CD4-positive, alpha-beta T cell (primary cell): Measurements from ENCODE around the gene DENND2A. TPM values are rescaled to one million over a fixed set of nuclear protein-coding genes. Genes with fewer than 3 reads are reported as not detected.

Source experiments
- ATAC-seq: fragments of 200-7000 bp; cut with Tn5 transposase; one replicate; pipeline ENCODE4 v1.10.0; 2022; ENCODE audit warnings: mild to moderate bottlenecking; ENCODE audit not compliant: poor library complexity
- CTCF ChIA-PET: fragments of 350-600 bp; sonication (Branson Sonifier 250); formaldehyde crosslinking; loops from one replicate; lab custom pipeline; 2021; ENCODE audit warnings: antibody characterized with exemption, inconsistent platforms; lab: Charles Lee
- POLR2A ChIA-PET: fragments of 350-600 bp; sonication (Branson Sonifier 250); formaldehyde crosslinking; loops from one replicate; lab custom pipeline; 2021; ENCODE audit warnings: antibody characterized with exemption, inconsistent platforms; lab: Charles Lee
- DNase-seq, 14 experiments: peaks; one replicate each; pipeline ENCODE4 v3.0.0-alpha.2; 2013 to 2020; ENCODE audit warnings: mixed read lengths in 2 of 14
- H3K27ac ChIP-seq, 2 donors: one replicate each; pipeline versions ENCODE4 v1.5.1 to v1.7.0; 2013; ENCODE audit warnings: low read length in 2 of 2, low read depth in 1 of 2, mild to moderate bottlenecking in 1 of 2
- H3K27me3 ChIP-seq, 2 experiments: 1 replicate in 1 of 2; 2 replicates in 1 of 2; pipeline versions ENCODE4 v1.6.1 to v1.7.0; 2013; ENCODE audit warnings: low read length in 2 of 2, control low read depth in 1 of 2, mild to moderate bottlenecking in 1 of 2, moderate library complexity in 1 of 2; ENCODE audit not compliant: insufficient read depth in 2 of 2, control insufficient read depth in 1 of 2
- H3K36me3 ChIP-seq: one replicate; pipeline ENCODE4 v1.6.1; 2013; ENCODE audit warnings: low read length, control low read depth; ENCODE audit not compliant: insufficient read depth
- H3K4me1 ChIP-seq: one replicate; pipeline ENCODE4 v1.6.1; 2013; ENCODE audit warnings: low read length, control low read depth; ENCODE audit not compliant: insufficient read depth
- H3K4me3 ChIP-seq: one replicate; pipeline ENCODE4 v1.5.1; 2013; ENCODE audit warnings: mild to moderate bottlenecking, low read length, moderate library complexity
- H3K9me3 ChIP-seq, 2 experiments: 1 replicate in 1 of 2; 2 replicates in 1 of 2; pipeline versions ENCODE4 v1.6.1 to v1.7.0; 2013; ENCODE audit warnings: low read length in 2 of 2, mild to moderate bottlenecking in 2 of 2, control low read depth in 1 of 2, moderate library complexity in 1 of 2; ENCODE audit not compliant: control insufficient read depth in 1 of 2, insufficient read depth in 1 of 2
- H3K27ac Mint-ChIP-seq: one replicate; pipeline ENCODE4 v1.8.0; 2020; ENCODE audit warnings: mixed read lengths
- H3K27me3 Mint-ChIP-seq: one replicate; pipeline ENCODE4 v1.8.0; 2021; ENCODE audit warnings: mixed read lengths
- H3K36me3 Mint-ChIP-seq: one replicate; pipeline ENCODE4 v1.8.0; 2021; ENCODE audit warnings: low read depth, mixed read lengths
- H3K4me1 Mint-ChIP-seq: one replicate; pipeline ENCODE4 v1.8.0; 2021; ENCODE audit warnings: low read depth, mixed read lengths
- H3K4me3 Mint-ChIP-seq: one replicate; pipeline ENCODE4 v1.8.0; 2020; ENCODE audit warnings: mild to moderate bottlenecking, mixed read lengths
- H3K9me3 Mint-ChIP-seq: one replicate; pipeline ENCODE4 v1.8.0; 2020; ENCODE audit warnings: mixed read lengths
- CTCF ChIP-seq: fragments of 200-600 bp; IDR thresholded peaks from one replicate; pipeline ENCODE4 v1.8.0; 2022; ENCODE audit warnings: antibody characterized with exemption, mild to moderate bottlenecking
- intact Hi-C, 2 experiments: fragments of 100-400 bp; cut with DNase I in 1 of 2; cut with micrococcal nuclease in 1 of 2; formaldehyde crosslinking; loops; one replicate each; pipeline versions ENCODE4 v1.15.1 to v1.9.0; 2023 to 2025; cut with DNase I, micrococcal nuclease
- total RNA-seq, 174 experiments: library from RNA in 2 of 174; stranded (reverse) in 2 of 174; gene quantifications; one replicate each; pipeline ENCODE4 v1.2.3 and lab custom pipeline; 2021 to 2026

DENND2A gene
- total RNA-seq, 2 experiments from 2014 or later: not detected

GRCh38 chr7:140485500-140486265 is 154.9 kb downstream of the DENND2A start:
- Mint-ChIP-seq H3K36me3 (no peaks in the 10 kb centered on the region), H3K27me3 (no peaks in the 10 kb centered on the region), H3K4me1 (no peaks in the 10 kb centered on the region), H3K4me3 (no peak overlapping the region), H3K9me3 (no peaks in the 10 kb centered on the region), H3K27ac (no peak overlapping the region)
- POLR2A ChIA-PET: interaction anchor here (1.6 kb wide), 1 partner anchor 9 kb away, joined by 3 read pairs; no protein-coding TSS in a partner anchor
- intact Hi-C loops: no loop called here
- CTCF ChIA-PET: no interaction called here
- H3K27ac ChIP-seq: no peak overlapping the region
- no peaks in the 10 kb centered on the region for H3K9me3 ChIP-seq
- ATAC-seq: no peak
- DNase-seq: no peak
- no peaks in the 10 kb centered on the region for H3K4me1 ChIP-seq
- no peaks in the 10 kb centered on the region for H3K36me3 ChIP-seq
- H3K4me3 ChIP-seq: no peak overlapping the region
- TF ChIP-seq CTCF: no peak
- no peaks in the 10 kb centered on the region for H3K27me3 ChIP-seq

- H3K27ac ChIP-seq: no peak overlapping the region
- no peaks in the 10 kb centered on the region for H3K9me3 ChIP-seq
- intact Hi-C loops: no loop called here
- ATAC-seq (no peak), DNase-seq (no peak)
- Mint-ChIP-seq H3K27me3 (no peaks in the 10 kb centered on the region), H3K9me3 (no peaks in the 10 kb centered on the region), H3K4me3 (no peak overlapping the region), H3K36me3 (no peaks in the 10 kb centered on the region), H3K4me1 (no peaks in the 10 kb centered on the region), H3K27ac (no peak overlapping the region)
- POLR2A ChIA-PET: no interaction called here
- CTCF ChIA-PET: no interaction called here
- H3K36me3 ChIP-seq: no peaks in the 10 kb centered on the region
- H3K4me1 ChIP-seq: no peaks in the 10 kb centered on the region
- no peaks in the 10 kb centered on the region for H3K27me3 ChIP-seq
- TF ChIP-seq CTCF: no peak
- H3K4me3 ChIP-seq: no peak overlapping the region
These were observed 155.6 kb downstream of the DENND2A start for GRCh38 chr7:140484951-140485499.

- POLR2A ChIA-PET: no interaction called here
- Histone ChIP-seq H3K4me1 (peaks cover 4% of the 10 kb centered on the region), H3K27me3 (no peaks in the 10 kb centered on the region), H3K27ac (no peak overlapping the region), H3K9me3 (no peaks in the 10 kb centered on the region), H3K36me3 (no peaks in the 10 kb centered on the region), H3K4me3 (no peak overlapping the region)
- Mint-ChIP-seq H3K27me3 (no peaks in the 10 kb centered on the region), H3K4me1 (peaks cover 5% of the 10 kb centered on the region), H3K4me3 (no peak overlapping the region), H3K27ac (no peak overlapping the region), H3K36me3 (peaks cover 4% of the 10 kb centered on the region), H3K9me3 (no peaks in the 10 kb centered on the region)
- intact Hi-C loops: no loop called here
- TF ChIP-seq CTCF: no peak
- CTCF ChIA-PET: no interaction called here
- ATAC-seq (no peak), DNase-seq (no peak)
These were observed 156.1 kb downstream of the DENND2A start for GRCh38 chr7:140484479-140484878.
